Osteocyte (in vitro differentiated cells): ENCODE results near the gene FAAP24. TPM values are rescaled to one million over a fixed set of nuclear protein-coding genes. Genes with fewer than 3 reads are reported as not detected.
"Not testable (repeated sequence)": the region's sequence is repeated elsewhere in the genome, so short reads cannot be mapped to it uniquely, and the experiment has no call there.

Source experiments
- DNase-seq: peaks from one replicate; pipeline ENCODE4 v3.0.0; 2021; ENCODE audit warnings: mixed read lengths; ENCODE audit not compliant: unreplicated experiment; ENCODE audit errors: extremely low spot score
- H3K27ac Mint-ChIP-seq: one replicate; pipeline ENCODE4 v1.8.0; 2021; ENCODE audit warnings: mild to moderate bottlenecking, mixed read lengths; ENCODE audit not compliant: unreplicated experiment
- H3K27me3 Mint-ChIP-seq: one replicate; pipeline ENCODE4 v1.8.0; 2021; ENCODE audit warnings: mixed read lengths; ENCODE audit not compliant: unreplicated experiment
- H3K36me3 Mint-ChIP-seq: one replicate; pipeline ENCODE4 v1.8.0; 2021; ENCODE audit warnings: mixed read lengths; ENCODE audit not compliant: unreplicated experiment
- H3K4me1 Mint-ChIP-seq: one replicate; pipeline ENCODE4 v1.8.0; 2021; ENCODE audit warnings: mixed read lengths; ENCODE audit not compliant: unreplicated experiment
- H3K4me3 Mint-ChIP-seq: one replicate; pipeline ENCODE4 v1.8.0; 2021; ENCODE audit warnings: mild to moderate bottlenecking, moderate library complexity, mixed read lengths; ENCODE audit not compliant: unreplicated experiment
- H3K9me3 Mint-ChIP-seq: one replicate; pipeline ENCODE4 v1.8.0; 2021; ENCODE audit warnings: mixed read lengths; ENCODE audit not compliant: unreplicated experiment
- total RNA-seq: library from RNA; stranded (reverse); gene quantifications from 2 replicates; pipeline ENCODE4 v1.2.1, GENCODE V29; 2021
- TF ChIP-seq, protein P1 (sequence below): fragments of 200-600 bp; sonication (generic); IDR thresholded peaks from 2 replicates; pipeline ENCODE4 v1.5.0; 2021; ENCODE audit warnings: antibody characterized with exemption, mild to moderate bottlenecking, moderate library complexity

The FAAP24 gene
- total RNA-seq, 1 donor from 2014 or later = 5.5 TPM

DNA sequence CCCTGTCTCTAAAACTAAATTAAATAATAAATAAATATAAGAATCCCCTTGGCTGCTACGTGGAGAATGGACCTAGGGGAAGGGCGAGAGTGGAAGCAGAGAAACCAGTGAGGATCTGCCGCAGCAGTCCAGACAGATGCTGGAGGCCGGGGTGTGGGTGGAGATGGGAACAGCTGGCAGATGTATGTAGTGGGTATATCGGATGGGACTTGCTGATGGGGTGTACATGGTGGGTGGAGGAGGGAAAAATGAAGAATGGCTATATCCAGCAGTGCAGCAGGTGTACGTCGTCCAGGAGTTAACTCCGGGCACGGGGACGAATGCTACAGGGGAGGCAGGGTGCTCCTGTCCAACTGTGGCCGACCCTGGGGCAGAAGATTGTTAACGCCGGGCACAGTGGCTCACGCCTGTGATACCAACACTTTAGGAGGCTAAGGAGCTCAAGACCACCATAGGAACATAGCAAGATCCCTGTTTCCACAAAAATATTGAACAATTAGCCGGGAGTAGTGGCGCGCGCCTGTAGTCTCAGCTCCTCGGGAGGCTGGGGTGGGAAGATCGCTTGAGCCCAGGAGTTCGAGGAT, 938 bp upstream of the FAAP24 start:
- TF ChIP-seq, protein P1, sequence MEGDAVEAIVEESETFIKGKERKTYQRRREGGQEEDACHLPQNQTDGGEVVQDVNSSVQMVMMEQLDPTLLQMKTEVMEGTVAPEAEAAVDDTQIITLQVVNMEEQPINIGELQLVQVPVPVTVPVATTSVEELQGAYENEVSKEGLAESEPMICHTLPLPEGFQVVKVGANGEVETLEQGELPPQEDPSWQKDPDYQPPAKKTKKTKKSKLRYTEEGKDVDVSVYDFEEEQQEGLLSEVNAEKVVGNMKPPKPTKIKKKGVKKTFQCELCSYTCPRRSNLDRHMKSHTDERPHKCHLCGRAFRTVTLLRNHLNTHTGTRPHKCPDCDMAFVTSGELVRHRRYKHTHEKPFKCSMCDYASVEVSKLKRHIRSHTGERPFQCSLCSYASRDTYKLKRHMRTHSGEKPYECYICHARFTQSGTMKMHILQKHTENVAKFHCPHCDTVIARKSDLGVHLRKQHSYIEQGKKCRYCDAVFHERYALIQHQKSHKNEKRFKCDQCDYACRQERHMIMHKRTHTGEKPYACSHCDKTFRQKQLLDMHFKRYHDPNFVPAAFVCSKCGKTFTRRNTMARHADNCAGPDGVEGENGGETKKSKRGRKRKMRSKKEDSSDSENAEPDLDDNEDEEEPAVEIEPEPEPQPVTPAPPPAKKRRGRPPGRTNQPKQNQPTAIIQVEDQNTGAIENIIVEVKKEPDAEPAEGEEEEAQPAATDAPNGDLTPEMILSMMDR = no peak
- peak overlapping the region; percentile 96 for H3K27ac Mint-ChIP-seq
- no peaks in the 10 kb centered on the region for H3K9me3 Mint-ChIP-seq
- H3K4me1 Mint-ChIP-seq = peaks cover 10% of the 10 kb centered on the region
- H3K4me3 Mint-ChIP-seq = peak overlapping the region; percentile 98
- no peaks in the 10 kb centered on the region for H3K36me3 Mint-ChIP-seq
- no peak for DNase-seq
- H3K27me3 Mint-ChIP-seq = no peaks in the 10 kb centered on the region

DNA sequence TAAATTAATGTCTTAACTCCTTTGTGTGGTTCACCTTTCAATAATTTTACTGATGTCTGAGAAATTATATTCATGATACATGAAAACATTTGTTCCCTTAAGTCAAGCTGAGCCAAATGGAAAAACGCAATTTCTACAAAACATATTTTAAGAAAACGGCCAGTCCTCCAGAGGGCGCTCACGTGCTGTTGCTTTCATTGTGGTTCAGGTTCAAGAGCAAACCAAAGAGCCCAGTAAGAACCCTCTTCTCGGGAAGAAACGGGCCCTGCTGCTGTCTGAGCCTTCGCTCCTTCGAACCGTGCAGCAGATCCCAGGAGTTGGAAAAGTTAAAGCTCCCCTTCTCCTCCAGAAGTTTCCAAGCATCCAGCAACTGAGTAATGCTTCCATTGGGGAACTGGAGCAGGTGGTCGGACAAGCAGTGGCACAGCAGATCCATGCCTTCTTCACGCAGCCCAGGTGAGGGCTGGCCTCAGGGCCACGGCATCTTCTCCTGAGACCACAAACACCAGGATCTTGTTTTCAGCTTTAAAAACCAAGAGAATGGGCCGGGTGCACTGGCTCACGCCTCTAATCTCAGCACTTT, 4.3 kb downstream of the FAAP24 start:
- peaks cover 4% of the 10 kb centered on the region for H3K4me1 Mint-ChIP-seq
- no peaks in the 10 kb centered on the region for H3K27me3 Mint-ChIP-seq
- no peak overlapping the region for H3K27ac Mint-ChIP-seq
- no peaks in the 10 kb centered on the region for H3K36me3 Mint-ChIP-seq
- peak; percentile 87 for DNase-seq
- no peak overlapping the region for H3K4me3 Mint-ChIP-seq
- TF ChIP-seq, protein P1 = peak; percentile 83
- H3K9me3 Mint-ChIP-seq = no peaks in the 10 kb centered on the region

DNA sequence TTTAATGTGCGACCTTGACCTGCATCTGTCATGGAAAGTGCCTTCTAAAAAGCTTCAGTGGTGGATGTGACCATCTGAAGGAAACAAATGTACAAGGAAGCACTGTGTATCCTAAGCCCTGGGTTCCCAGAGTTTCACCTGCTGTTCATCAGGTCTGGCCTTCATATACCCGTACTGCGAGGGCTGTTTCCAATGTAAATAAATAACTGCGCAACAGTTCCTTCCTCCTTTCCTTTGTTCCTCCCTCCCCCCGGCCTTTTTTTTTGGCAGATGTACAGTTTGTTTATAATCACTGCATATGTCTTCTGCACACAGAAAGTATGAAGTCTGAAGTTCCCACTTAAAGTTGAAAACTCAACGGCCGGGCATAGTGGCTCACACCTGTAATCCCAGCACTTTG, 5.2 kb downstream of the FAAP24 start:
- TF ChIP-seq, protein P1 = no peak
- no peaks in the 10 kb centered on the region for H3K9me3 Mint-ChIP-seq
- no peak overlapping the region for H3K27ac Mint-ChIP-seq
- H3K4me1 Mint-ChIP-seq = peaks cover 2% of the 10 kb centered on the region
- H3K4me3 Mint-ChIP-seq = no peak overlapping the region
- no peak for DNase-seq
- H3K27me3 Mint-ChIP-seq = no peaks in the 10 kb centered on the region
- H3K36me3 Mint-ChIP-seq = no peaks in the 10 kb centered on the region

DNA sequence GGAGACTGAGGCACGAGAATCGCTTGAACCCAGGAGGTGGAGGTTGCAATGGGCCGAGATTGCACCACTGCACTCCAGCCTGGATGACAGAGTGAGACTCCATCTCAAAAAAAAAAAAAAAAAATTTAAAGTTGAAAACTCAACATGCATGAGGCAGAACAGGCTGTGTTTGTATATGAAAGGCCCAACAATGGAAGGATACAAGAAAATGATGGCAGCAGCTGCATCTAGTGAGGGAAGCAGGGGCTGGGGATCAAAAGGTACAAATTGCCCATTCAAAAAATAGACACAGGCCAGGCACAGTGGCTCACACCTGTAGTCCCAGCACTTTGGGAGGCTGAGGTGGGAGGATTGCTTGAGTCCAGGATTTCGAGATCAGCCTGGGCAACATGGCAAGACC, 5.8 kb downstream of the FAAP24 start:
- H3K4me3 Mint-ChIP-seq, H3K4me1 Mint-ChIP-seq, H3K36me3 Mint-ChIP-seq, H3K27ac Mint-ChIP-seq, H3K27me3 Mint-ChIP-seq, H3K9me3 Mint-ChIP-seq, DNase-seq: not testable (repeated sequence)

DNA sequence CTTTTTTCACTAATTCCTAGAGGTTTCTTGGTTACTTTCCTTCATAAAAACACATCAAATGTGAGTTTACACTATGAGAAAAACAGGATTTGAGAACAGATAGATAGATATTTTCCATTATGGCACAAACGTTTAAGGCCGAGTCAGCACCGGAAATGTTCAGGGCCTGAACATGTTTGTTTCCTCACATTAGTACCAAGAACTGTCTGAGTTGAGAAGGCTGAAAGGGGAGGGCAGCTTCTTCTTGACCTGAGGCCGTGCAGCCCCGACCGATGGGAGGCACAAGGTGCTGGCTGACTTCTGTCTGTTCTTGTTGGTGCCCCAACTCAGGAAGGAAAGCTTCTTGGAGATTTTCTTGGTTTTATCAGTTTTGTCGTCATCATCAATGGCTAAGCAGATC, 7.8 kb downstream of the FAAP24 start:
- H3K4me3 Mint-ChIP-seq, H3K27me3 Mint-ChIP-seq, DNase-seq, H3K9me3 Mint-ChIP-seq, H3K27ac Mint-ChIP-seq, H3K4me1 Mint-ChIP-seq, H3K36me3 Mint-ChIP-seq: not testable (repeated sequence)

DNA sequence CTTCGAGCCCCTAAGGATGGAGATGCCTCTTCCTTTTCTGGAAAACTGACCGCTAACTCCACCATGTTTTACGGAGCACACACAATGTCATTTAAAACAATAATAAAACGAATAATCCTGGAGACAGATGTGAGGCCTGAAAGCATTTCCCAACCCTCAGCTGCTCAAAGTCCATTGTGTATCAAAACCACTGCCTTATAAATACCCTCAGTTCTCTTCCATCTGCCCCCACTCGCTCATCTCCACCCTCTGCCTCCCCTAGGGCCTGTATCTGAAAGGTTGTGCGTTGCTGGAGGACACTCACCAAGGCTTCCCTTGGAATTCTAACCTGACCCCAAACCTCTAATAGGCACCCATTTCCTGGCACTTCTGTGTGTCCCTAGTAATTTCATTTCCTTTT, 10.4 kb downstream of the FAAP24 start:
- DNase-seq, H3K36me3 Mint-ChIP-seq, H3K27ac Mint-ChIP-seq, H3K4me1 Mint-ChIP-seq, H3K27me3 Mint-ChIP-seq, H3K4me3 Mint-ChIP-seq, H3K9me3 Mint-ChIP-seq: not testable (repeated sequence)

DNA sequence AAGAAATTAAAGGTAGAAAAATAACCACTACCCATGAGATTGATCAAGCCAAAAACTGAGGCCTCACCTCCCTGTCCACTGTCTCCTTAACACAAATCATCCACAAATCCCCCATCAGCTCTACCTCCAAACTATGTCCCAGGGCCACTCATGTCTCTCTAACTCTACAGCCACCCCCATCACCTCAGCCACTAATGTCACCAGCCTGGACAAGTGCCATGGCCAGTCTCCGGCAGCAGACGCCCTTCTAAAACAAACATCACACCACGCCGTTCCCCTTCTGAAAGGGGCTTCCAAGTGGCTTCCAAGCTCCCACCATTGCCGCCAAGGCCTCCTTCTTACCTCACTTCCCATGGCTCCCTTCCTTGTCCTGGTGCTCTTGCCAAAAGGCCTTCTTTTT, 16.2 kb downstream of the FAAP24 start:
- not testable (repeated sequence) for H3K36me3 Mint-ChIP-seq, H3K27me3 Mint-ChIP-seq, DNase-seq, H3K4me3 Mint-ChIP-seq, H3K9me3 Mint-ChIP-seq, H3K4me1 Mint-ChIP-seq, H3K27ac Mint-ChIP-seq
